Activated CD8-positive, alpha-beta memory T cell treated with anti-CD3 and anti-CD28 coated beads, Interleukin-2, amount 50 U/mL, for 1 hour (primary cell): ENCODE data around the gene TINAGL1.

Experiments used
- DNase-seq: peaks from one replicate; pipeline ENCODE4 v3.0.0-alpha.2; 2020; ENCODE audit errors: extremely low read depth

TINAGL1 gene

DNA sequence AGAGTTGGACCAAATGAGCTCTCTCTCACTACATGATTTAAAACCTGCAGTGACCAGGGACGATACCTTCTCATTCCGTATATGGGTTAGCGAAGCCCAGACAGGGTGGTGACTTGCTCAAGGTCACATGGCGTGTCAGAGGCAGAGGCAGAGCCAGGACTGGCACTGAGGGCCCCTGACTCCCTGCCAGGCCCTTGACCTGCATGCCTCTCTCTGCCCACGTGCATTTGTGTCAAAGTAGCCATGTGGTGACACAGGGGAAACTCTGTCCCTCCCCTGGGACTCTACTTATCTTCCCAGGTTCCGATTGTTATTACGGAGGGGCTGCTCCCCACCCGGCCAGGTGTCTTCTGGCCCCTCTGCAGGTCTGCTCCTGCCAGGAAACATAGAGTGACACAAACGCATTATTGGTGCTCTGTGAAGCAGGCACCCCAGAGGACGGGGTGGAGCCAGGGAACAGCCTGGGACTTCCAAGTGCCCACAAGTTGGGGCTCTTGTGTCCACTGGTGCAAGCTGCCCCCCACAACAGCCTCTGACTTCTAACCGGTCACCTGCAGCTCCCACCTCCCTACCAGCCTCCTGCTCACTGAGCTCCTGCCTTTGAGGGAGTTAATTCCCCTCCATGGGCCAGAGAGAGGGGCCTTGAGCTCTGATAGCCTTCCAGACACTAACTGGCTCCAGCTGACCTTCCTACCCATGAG, 7.3 kb upstream of the TINAGL1 start:
- no peak for DNase-seq

DNA sequence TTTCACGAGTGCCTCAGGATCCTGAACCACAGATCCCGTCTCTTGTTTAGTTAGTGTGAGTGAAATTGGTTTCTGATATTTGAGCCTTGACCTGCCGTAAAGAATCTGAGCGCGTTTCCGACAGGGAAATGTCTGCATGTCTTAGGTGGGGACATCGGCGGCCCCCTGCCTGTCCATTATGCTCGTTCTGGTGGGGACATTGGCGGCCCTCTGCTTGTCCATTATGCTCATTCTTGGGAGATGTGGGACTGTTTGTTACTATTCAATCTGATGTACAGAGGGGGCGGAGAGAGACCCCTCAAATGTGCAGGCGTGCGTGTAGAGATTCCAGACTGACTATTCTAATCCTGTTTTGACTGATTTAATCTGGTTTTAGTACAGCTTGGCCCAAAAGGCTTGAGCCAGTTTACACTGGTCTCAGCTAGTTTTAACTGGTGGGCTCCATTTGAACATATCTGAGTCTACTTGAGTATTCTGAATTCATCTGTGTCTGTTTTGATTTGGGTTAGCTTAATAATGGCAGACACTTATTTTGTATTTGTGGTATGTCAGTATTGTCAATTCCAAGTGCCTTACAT, 6.6 kb upstream of the TINAGL1 start:
- no peak for DNase-seq

DNA sequence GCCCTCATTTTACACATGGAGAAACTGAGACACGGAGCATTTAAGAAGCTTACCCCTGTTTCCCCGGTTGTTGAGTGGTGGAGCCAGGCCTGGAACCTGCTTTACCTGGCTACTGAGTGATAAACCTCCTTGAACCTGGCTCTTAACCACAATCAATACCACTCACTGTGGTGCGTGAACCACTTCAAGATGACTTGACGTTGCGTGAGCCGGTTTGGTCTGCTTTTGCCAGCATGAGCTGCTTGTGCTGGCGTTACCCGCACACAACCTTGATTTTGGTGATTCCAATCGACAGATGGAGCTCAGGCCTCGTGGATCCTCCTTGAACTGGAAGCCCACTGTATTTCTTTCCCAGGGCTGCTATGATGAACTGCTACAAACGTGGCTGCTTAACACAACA, 6.1 kb upstream of the TINAGL1 start:
- no peak for DNase-seq

DNA sequence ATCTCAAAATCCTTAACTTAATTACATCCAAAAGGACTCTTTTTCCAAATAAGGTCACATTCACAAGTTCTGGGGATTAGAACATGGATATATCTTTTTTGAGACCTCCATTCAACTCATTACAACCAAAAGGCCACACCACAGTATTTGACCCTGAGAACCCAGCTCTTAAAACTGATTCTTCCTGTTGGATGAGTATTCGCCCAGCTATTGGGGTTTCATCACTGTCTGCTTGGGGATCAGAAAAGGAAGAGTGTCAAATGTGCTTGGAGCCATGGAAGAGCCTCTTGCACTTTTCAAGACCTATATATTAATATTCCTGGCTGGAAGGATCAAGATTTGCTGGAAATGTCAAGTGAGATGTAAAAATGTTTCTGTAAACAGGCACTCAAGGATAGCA, 5.4 kb upstream of the TINAGL1 start:
- DNase-seq: no peak

DNA sequence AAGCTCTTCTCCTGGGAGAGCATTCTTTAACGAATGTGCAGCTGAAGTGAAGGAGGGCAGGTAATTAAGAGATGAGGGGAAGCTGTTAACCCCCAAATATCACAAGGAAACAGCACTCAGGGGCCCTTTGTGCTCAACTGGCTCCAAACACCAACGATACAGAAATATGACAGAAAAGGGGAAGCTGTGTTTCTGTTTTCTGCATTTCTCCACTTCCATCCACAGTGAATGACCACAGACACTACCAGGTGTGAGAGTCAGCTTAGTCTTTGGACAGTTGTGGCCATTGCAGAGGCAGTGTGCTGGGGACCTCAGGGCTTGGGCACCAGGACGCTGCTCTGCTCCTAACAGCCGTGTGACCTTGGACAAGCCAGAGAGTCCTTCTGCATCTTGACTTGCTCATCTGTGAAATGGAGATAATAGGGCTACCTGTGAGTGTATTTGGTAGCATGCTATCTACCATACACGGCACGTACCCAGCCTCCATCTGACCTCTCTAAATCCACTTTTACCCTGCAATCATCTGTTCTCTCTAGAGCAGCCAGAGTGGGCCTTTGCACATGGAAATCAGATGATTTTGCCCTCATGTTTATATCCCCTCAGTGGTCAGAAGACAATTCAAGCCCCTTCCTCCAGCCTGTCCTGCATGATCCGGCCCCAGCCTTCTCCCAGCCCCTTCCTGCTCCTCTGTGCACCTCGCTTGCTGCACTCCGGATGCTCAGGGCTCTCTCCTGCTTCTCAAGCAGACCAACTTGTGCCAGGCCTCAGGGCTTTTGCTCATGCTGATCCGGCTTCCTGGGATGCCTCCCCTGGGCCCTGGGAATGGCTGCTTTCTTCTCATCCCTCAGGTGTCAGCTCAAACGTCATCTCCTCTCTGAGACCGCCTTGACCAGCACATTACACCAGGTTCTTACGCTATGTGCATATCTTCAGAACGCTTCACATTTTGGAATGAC, 4.7 kb upstream of the TINAGL1 start:
- no peak for DNase-seq

DNA sequence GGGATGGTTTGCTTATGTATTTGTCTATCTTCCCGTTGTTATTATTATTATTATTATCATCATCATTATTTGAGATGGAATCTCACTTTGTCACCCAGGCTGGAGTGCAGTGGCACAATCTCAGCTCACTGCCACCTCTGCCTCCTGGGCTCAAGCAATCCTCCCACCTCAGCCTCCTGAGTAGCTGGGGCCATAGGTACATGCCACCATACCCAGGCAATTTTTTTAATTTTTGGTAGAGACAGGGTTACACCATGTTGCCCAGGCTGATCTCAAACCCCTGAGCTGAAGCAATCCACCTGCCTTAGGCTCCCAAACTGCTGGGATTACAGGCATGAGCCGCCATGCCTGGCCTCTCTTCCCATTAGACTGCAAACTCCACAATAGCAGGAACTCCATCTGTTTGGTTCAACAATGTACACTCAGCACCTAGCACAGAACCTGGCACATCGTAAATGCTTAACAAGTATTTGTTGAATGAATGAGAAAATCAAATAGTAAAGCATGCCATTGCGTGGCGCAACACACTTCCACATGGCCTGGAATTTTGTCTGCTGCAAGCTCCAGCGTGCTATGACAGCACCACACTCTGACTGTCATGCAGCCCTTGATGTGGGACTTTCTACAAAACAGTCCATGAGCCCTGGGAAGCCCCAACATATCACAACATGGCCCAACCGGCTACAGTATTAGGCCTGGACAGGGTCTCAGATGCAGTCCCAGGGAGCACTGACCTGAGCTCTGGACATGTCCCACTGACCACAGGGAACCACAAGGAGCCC, 3.8 kb upstream of the TINAGL1 start:
- DNase-seq: no peak

DNA sequence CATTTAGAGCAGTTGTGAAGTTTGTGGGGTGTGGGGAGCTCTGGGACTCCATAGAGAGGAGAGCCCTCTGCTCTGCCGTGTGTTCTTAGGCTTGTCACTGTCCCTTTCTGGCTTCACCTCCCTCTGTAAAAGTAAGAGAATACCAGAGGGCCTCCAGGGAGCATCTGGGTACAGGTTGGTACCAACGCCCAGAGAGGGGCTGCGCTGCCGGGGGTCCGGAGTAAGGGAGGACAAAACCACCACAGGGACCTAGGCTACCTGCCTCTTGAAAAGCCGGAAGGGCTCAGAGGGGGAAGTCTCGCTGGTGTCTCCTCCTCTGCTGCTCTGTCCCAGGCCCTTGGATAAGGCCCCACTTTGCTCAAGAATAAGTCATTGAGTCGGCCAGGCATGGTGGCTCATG, 3.1 kb upstream of the TINAGL1 start:
- DNase-seq: no peak

DNA sequence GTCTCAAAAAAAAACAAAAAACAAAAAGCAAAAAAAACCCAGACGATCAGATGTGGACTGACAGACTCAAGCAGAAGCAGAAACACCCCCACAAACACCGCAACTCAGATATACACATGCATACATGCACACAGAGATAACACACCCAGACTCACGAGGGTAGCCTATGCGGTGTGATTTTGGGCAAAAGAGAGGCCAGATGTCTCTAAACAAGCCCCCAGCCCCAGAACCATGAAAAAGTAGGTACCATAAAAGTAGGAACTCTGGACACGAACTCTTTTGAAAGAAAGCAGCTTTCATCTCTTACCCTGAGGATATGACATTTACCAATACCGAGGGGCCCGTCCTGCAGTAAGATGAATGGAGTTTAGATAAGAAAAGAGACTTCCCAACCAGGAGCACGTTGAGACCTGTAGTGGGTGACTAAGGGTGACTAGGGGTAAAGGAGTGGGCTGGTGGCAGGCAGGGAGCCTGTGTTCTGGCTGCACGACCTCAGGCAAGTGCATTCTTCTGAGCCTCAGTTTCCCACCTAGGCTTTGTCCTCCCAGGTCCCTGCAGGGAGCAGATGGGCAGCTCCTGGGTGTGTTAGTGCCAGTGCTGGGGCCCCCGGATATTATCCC, 1.5 kb upstream of the TINAGL1 start:
- DNase-seq: no peak

DNA sequence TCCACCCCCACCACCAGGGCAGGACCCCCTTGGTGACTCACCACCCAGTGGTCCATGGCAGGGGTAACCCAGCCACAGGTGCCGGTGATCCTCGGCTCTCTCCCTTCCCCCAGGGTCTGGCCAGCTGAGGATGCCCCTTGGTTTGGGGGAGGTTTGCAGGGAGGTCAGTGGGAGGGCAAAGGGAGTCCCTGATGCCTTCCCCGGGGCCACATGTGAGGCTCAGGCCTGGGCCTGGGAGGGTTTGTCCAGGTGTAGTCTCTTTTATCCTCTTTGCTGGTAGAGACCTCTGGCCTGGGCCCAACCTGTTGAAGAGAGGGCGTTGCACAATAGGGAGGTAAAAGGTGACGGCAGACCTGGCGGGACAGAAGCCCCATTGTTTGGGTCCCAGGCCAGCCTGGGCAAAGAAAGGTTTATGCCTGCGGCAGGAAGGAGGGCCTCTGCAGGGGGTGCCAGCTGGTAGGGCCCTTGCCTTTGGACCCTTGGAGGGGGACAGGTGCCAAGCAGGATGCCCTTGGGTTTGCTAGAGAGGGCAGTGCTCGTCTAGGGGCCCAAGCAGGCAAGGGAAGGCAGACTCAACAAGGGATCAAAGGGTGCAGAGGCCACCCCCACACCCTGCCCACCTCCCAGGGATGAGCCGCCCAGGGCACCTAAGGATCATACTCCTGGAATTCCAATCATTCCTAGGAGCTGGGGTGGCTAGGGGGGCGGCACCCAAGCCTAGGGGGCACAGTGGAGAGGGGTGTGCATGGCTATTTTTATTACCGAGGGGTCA, 760 bp upstream of the TINAGL1 start:
- DNase-seq: no peak

DNA sequence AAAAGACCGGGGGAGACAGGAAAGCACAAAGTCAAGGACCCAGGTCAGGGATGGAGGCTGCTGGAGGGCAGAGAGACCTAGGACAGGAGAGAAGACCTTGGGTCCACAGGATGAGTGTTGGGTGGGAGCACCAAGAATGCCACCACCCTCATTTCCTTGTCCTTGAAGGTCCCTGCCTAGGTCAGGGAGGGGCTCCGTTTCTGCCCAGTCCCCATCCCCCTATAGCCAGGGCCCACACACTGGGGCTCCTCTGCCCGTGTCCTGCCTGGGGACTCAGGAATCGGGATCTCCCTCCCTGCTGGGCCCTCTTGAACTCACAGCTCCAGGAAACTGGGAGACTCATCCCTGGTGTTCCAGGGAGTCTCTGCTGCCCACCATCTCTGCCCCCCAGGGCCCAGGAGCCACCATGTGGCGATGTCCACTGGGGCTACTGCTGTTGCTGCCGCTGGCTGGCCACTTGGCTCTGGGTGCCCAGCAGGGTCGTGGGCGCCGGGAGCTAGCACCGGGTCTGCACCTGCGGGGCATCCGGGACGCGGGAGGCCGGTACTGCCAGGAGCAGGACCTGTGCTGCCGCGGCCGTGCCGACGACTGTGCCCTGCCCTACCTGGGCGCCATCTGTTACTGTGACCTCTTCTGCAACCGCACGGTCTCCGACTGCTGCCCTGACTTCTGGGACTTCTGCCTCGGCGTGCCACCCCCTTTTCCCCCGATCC, 584 bp downstream of the TINAGL1 start:
- DNase-seq: no peak

DNA sequence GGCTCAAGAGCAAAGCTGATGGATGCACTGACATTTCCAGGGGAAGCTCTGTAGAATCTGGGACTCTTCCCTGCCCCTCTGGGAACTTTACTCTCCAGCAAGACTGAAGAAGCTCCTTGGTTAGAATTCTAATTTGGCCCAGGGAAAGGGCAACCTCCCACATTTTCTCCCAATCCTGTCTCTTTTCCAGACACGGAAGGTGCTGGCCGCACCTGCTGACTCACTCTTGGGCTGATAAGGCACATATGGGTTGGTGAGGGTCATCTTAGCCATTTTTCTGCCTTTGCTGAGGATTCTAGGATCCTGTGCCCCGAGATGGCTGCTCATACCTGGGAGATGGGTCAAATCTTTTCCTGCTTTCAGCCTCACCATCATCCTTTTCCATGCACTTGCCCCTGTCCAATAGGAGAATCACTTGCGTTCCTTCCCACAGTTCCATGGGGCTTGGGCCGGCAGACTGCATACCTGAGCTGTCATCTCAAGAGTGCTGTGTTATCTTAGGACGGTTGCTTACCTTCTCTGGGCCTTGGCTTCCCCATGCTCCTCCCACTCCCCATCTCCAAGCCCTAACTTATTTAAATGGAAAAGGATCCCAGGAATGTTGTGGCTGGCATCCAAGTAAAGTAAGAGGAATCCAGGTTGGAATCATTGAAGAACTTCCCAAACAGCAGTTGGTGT, 1.3 kb downstream of the TINAGL1 start:
- no peak for DNase-seq

DNA sequence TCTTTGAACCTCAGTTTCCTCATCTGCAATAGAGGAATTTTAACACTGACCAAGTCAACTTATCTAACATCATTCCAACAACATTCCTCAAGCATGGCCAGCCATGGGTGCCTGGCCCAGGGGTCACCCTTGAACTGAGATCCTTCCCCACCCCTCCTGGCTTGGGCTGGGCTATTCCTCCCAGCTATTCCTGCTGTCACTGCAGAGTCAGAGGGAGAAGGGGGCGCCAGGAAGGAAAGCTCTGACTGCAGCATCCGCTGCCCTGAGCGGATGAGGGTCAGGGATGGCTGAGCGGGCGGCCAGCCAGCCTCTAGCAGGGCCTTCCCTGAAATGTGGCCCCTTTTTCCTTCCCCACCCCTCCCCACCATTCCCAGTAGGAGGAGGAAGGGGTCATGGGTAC, 3.1 kb downstream of the TINAGL1 start:
- no peak for DNase-seq

DNA sequence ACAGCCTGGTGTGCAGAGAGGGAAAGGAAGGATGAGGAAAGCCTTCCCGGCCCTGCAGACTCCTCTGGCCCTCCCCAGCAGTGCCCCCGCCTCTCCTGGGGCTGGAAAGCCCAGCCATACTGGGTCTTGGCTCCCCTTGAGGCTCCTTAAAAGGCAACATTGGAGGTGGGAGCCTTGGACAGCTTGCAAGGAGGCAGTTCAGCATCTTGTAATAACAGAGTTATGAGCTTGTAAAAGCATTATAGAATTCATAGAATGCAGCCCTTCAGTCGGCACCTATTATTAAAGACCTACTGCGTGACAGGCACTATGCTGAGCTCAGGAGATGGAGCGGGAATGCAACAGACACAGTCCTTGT, 4.2 kb downstream of the TINAGL1 start:
- no peak for DNase-seq

DNA sequence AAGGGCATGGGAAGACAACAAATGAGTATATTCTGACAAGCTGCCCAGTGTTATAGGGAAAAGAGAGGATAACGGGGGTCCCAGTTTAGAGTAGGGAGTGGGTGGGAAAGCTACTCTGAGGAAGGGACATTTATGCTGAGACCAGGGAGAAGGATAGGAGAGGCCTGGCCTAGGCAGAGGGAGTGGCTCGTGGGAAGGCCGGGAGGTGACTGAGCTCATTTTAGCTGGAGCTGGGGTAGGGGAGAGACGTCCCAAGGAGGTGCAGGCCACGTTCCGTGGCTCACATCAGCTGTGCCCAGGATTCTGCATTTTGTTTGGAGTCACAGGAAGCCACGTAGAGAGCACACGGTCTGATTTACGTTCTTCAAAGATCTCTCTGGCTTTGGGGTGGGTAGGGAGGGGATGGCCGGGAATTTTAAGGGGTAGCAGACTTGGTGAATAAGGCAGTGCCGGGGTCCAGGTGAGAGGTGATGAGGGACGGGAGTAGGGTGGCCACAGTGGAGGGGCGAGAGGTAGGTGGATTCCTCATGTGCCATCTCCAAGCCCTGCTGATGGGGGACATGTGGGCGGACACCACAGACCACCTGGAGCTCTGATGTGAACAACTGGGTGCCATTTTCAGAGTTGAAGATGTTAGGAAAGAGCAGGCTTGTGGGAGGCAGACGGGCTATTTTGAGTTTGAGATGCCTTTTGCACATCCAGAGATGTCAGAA, 4.7 kb downstream of the TINAGL1 start:
- DNase-seq: no peak

DNA sequence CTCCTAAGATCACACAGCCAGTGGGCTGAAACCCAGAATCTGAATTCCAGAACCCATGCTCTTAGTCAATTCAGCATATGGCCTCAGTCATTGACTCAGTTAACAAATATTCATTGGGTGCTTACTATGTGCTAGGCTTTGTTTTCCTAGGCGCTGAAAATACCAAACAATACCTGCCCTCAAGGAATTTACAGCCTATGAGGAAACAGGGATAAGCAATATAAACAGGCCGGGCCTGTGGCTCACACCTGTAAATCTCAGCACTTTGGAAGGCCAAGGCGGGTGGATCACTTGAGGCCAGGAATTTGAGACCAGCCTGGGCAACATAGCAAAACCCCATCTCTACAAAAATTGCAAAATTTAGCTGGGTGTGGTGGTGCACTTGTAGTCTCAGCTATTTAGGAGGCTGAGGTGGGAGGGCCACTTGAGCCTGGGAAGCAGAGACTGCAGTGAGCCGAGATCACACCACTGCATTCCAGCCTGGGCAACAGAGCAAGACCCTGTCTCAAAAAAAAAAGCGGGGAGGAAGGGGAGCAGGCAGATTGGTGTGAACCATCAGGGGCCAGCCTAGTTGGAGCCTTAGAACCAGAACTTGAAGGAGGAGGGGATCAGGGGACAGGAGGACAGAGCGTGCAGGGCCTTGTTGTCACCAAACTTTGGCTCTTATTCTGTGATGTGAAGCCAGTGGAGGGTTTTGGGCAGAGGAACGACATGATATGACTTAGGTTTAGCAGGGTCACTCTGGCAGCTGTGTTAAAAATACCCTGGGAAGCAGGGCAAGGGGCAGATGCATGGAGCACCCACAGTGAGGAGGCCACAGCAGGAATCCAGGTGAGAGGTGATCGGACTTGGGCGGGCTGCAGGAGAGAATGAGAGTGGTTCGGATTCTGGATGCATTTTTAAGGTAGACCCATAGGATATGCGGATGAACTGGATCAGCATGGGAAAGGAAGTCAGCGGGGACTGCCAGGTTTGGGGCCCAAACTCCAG, 5.8 kb downstream of the TINAGL1 start:
- DNase-seq: no peak

DNA sequence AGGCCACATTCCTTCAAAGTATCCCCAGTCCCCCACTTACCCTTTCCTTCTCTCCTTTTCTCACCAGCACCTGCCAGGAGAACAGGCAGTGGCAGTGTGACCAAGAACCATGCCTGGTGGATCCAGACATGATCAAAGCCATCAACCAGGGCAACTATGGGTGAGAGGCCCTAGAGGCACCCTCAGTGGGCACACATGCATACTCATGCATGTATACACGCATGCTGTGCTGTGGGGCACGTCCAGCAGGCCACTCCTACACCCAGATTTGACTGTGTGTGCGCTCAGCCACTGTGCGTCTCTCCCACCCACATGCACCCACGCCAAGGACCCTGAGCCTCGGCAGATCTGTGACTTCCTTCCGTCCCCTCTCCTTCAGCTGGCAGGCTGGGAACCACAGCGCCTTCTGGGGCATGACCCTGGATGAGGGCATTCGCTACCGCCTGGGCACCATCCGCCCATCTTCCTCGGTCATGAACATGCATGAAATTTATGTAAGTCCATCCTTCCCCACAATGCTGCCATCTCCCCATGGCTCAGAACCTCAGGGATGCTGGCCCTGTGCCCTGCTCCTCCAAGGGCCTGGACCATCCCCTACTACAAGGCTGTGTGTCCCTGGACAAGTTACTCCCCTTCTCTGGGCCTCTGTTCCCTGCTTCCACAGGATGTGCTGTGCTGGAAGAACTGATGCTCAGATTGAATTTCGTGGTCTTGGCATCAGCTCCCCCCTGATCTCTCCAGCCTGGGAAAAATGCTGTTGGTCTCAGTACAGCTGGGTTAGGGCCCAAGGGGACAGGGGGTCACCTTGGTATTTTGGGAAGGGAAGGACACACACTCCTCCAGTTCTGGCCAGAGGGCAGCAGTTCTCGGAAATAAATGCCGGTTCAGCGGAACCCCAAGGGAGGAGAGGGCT, 7.0 kb downstream of the TINAGL1 start:
- no peak for DNase-seq
